ENCODE data around the gene MPZL3.

The MPZL3 gene

DNA sequence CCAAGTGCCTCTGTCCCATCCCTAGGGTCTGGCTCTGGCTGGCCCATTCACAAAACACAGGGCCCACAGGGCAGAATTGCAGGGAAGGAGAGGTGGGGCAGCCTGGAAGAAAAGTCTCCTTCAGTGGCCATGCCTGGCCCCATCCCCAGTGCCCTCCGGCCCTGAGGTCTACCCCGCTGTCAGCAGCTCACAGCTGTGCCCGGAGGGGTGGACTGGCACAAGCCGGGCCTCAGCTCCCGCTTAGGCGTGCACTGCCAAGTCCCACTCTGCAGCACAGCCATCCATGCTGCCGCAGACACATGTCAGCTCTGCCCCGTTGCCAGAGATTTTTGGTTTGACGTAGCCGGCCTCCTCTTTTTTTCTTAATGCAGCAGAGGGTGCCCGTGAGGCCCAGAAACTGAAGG is 71.9 kb downstream of the MPZL3 start:
- peak; percentile 11 for DNase-seq

DNA sequence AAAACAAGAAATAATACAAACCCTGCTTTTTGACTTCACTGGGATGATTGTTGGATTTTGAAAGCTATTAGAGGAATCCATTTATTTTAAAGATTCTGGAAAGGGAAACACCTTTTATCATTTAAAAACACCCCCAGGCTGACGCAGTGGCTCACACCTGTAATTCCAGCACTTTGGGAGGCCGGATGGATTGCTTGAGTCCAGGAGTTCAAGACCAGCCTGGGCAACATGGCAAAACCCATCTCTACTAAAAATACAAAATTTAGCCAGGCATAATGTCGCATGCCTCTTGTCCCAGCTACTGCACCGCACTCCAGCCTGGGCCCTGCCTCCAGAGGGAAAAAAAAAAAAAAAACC is 75.4 kb downstream of the MPZL3 start:
- DNase-seq, result no peak

Data from suppressor macrophage treated with lipopolysaccharide for 4 hours (primary cell).